RWPE2 (cell line): ENCODE data around the gene PLCG1.

ENCODE experiments used
- ATAC-seq: fragments of 200-7000 bp; cut with Tn5 transposase; 3 replicates; pipeline ENCODE4 v1.9.1; 2021; ENCODE audit warnings: low read depth
- DNase-seq: peaks from one replicate; pipeline ENCODE4 v3.0.0-alpha.2; 2020; ENCODE audit warnings: low spot score
- H3K27ac ChIP-seq: fragments of 450-650 bp; 2 replicates; pipeline ENCODE4 v1.5.1; 2017; ENCODE audit warnings: mild to moderate bottlenecking; ENCODE audit not compliant: poor library complexity, severe bottlenecking
- H3K27me3 ChIP-seq: fragments of 250-450 bp; sonication (Bioruptor Pico); 2 replicates; pipeline ENCODE4 v1.5.1; 2021; ENCODE audit warnings: mild to moderate bottlenecking, moderate library complexity; ENCODE audit not compliant: insufficient read depth, poor library complexity, severe bottlenecking
- H3K36me3 ChIP-seq: fragments of 250-450 bp; sonication (Bioruptor Pico); 2 replicates; pipeline ENCODE4 v1.5.1; 2020; ENCODE audit warnings: low read depth, mild to moderate bottlenecking, moderate library complexity
- H3K4me1 ChIP-seq: fragments of 250-450 bp; sonication (Bioruptor Pico); 2 replicates; pipeline ENCODE4 v1.5.1; 2021; ENCODE audit warnings: mild to moderate bottlenecking, moderate library complexity; ENCODE audit not compliant: insufficient read depth, poor library complexity, severe bottlenecking
- H3K4me3 ChIP-seq: fragments of 250-450 bp; sonication (Bioruptor Pico); 2 replicates; pipeline ENCODE4 v1.5.1; 2021; ENCODE audit warnings: mild to moderate bottlenecking, moderate library complexity; ENCODE audit not compliant: severe bottlenecking
- H3K9me3 ChIP-seq: fragments of 250-450 bp; sonication (Bioruptor Pico); 2 replicates; pipeline ENCODE4 v1.5.1; 2021; ENCODE audit warnings: mild to moderate bottlenecking, moderate library complexity; ENCODE audit not compliant: severe bottlenecking
- CTCF ChIP-seq: fragments of 450-650 bp; IDR thresholded peaks from one replicate; pipeline ENCODE4 v1.5.1; 2017; ENCODE audit warnings: mild to moderate bottlenecking, moderate library complexity; ENCODE audit not compliant: poor library complexity, severe bottlenecking

PLCG1 gene

GRCh38 chr20:41225091-41225490, 87.7 kb downstream of the PLCG1 start:
- no peaks in the 10 kb centered on the region for H3K9me3 ChIP-seq
- ATAC-seq: no peak
- H3K4me1 ChIP-seq: no peaks in the 10 kb centered on the region
- no peak overlapping the region for H3K4me3 ChIP-seq
- no peak for DNase-seq
- H3K27me3 ChIP-seq: no peaks in the 10 kb centered on the region
- TF ChIP-seq CTCF: no peak
- no peaks in the 10 kb centered on the region for H3K36me3 ChIP-seq
- H3K27ac ChIP-seq: no peak overlapping the region

- ATAC-seq (no peak), DNase-seq (no peak)
- H3K36me3 ChIP-seq: 0 out of 2 replicates have a peak, but pooled peaks cover 4% of the 10 kb centered on the region
- no peaks in the 10 kb centered on the region for H3K27me3 ChIP-seq
- H3K27ac ChIP-seq: no peak overlapping the region
- peaks cover 2% of the 10 kb centered on the region for H3K4me1 ChIP-seq
- no peaks in the 10 kb centered on the region for H3K9me3 ChIP-seq
- no peak overlapping the region for H3K4me3 ChIP-seq
- TF ChIP-seq CTCF: no peak
Measured at GRCh38 chr20:41226426-41226825, 89.1 kb downstream of the PLCG1 start.
